Measurements from ENCODE around the gene PTPRN2.

The PTPRN2 gene

GRCh38 chr7:158077934-158078910, 509.4 kb downstream of the PTPRN2 start:
- Histone ChIP-seq H3K36me3 (ENCODE audit: control insufficient read depth in 5 of 5, insufficient read depth in 5 of 5, low read length in 5 of 5) (no peaks in the 10 kb centered on the region), H3K9me3 (ENCODE audit: control insufficient read depth in 5 of 5, low read length in 5 of 5) (no peaks in the 10 kb centered on the region), H3K27ac (ENCODE audit: low read depth, low read length) (no peak overlapping the region), H3K4me3 (ENCODE audit: low read depth in 1 of 5, low read length in 5 of 5) (no peak overlapping the region), H3K4me1 (ENCODE audit: control insufficient read depth in 5 of 5, insufficient read depth in 5 of 5, low read length in 5 of 5) (peaks cover 2 to 15% (median 7%) of the 10 kb centered on the region in 5 donors), H3K9ac (ENCODE audit: low read length in 5 of 5) (no peak overlapping the region), H3K27me3 (ENCODE audit: control insufficient read depth in 5 of 5, insufficient read depth in 4 of 5, low read length in 5 of 5) (peaks cover 0 to 4% (median 2%) of the 10 kb centered on the region in 5 donors)

- Histone ChIP-seq H3K27me3 (ENCODE audit: control insufficient read depth in 5 of 5, insufficient read depth in 4 of 5, low read length in 5 of 5) (peaks cover 0 to 4% (median 2%) of the 10 kb centered on the region in 5 donors), H3K36me3 (ENCODE audit: control insufficient read depth in 5 of 5, insufficient read depth in 5 of 5, low read length in 5 of 5) (no peaks in the 10 kb centered on the region), H3K4me3 (ENCODE audit: low read depth in 1 of 5, low read length in 5 of 5) (no peak overlapping the region), H3K9me3 (ENCODE audit: control insufficient read depth in 5 of 5, low read length in 5 of 5) (no peaks in the 10 kb centered on the region), H3K9ac (ENCODE audit: low read length in 5 of 5) (no peak overlapping the region), H3K27ac (ENCODE audit: low read depth, low read length) (no peak overlapping the region), H3K4me1 (ENCODE audit: control insufficient read depth in 5 of 5, insufficient read depth in 5 of 5, low read length in 5 of 5) (peaks cover 2 to 15% (median 7%) of the 10 kb centered on the region in 5 donors)
Observed at GRCh38 chr7:158077151-158077840, 510.3 kb downstream of the PTPRN2 start.

GRCh38 chr7:158076656-158077055, 511.0 kb downstream of the PTPRN2 start:
- Histone ChIP-seq H3K36me3 (ENCODE audit: control insufficient read depth in 5 of 5, insufficient read depth in 5 of 5, low read length in 5 of 5) (no peaks in the 10 kb centered on the region), H3K4me1 (ENCODE audit: control insufficient read depth in 5 of 5, insufficient read depth in 5 of 5, low read length in 5 of 5) (peaks cover 2 to 9% (median 4%) of the 10 kb centered on the region in 5 donors), H3K9me3 (ENCODE audit: control insufficient read depth in 5 of 5, low read length in 5 of 5) (no peaks in the 10 kb centered on the region), H3K27me3 (ENCODE audit: control insufficient read depth in 5 of 5, insufficient read depth in 4 of 5, low read length in 5 of 5) (peaks cover 0 to 4% (median 2%) of the 10 kb centered on the region in 5 donors), H3K9ac (ENCODE audit: low read length in 5 of 5) (no peak overlapping the region), H3K4me3 (ENCODE audit: low read depth in 1 of 5, low read length in 5 of 5) (no peak overlapping the region), H3K27ac (ENCODE audit: low read depth, low read length) (no peak overlapping the region)

GRCh38 chr7:158076215-158076614, 511.4 kb downstream of the PTPRN2 start:
- Histone ChIP-seq H3K27ac (ENCODE audit: low read depth, low read length) (no peak overlapping the region), H3K4me3 (ENCODE audit: low read depth in 1 of 5, low read length in 5 of 5) (no peak overlapping the region), H3K4me1 (ENCODE audit: control insufficient read depth in 5 of 5, insufficient read depth in 5 of 5, low read length in 5 of 5) (peaks cover 0 to 5% (median 4%) of the 10 kb centered on the region in 5 donors), H3K9ac (ENCODE audit: low read length in 5 of 5) (no peak overlapping the region), H3K9me3 (ENCODE audit: control insufficient read depth in 5 of 5, low read length in 5 of 5) (no peaks in the 10 kb centered on the region), H3K27me3 (ENCODE audit: control insufficient read depth in 5 of 5, insufficient read depth in 4 of 5, low read length in 5 of 5) (peaks cover 0 to 4% (median 2%) of the 10 kb centered on the region in 5 donors), H3K36me3 (ENCODE audit: control insufficient read depth in 5 of 5, insufficient read depth in 5 of 5, low read length in 5 of 5) (no peaks in the 10 kb centered on the region)

- Histone ChIP-seq H3K9ac (ENCODE audit: low read length in 5 of 5) (no peak overlapping the region), H3K4me1 (ENCODE audit: control insufficient read depth in 5 of 5, insufficient read depth in 5 of 5, low read length in 5 of 5) (peaks cover 0 to 1% (median 0%) of the 10 kb centered on the region in 5 donors), H3K9me3 (ENCODE audit: control insufficient read depth in 5 of 5, low read length in 5 of 5) (no peaks in the 10 kb centered on the region), H3K36me3 (ENCODE audit: control insufficient read depth in 5 of 5, insufficient read depth in 5 of 5, low read length in 5 of 5) (no peaks in the 10 kb centered on the region), H3K27me3 (ENCODE audit: control insufficient read depth in 5 of 5, insufficient read depth in 4 of 5, low read length in 5 of 5) (peaks cover 0 to 4% (median 2%) of the 10 kb centered on the region in 5 donors), H3K27ac (ENCODE audit: low read depth, low read length) (no peak overlapping the region), H3K4me3 (ENCODE audit: low read depth in 1 of 5, low read length in 5 of 5) (no peak overlapping the region)
Observed at GRCh38 chr7:158075633-158076001, 512.0 kb downstream of the PTPRN2 start.

DNA sequence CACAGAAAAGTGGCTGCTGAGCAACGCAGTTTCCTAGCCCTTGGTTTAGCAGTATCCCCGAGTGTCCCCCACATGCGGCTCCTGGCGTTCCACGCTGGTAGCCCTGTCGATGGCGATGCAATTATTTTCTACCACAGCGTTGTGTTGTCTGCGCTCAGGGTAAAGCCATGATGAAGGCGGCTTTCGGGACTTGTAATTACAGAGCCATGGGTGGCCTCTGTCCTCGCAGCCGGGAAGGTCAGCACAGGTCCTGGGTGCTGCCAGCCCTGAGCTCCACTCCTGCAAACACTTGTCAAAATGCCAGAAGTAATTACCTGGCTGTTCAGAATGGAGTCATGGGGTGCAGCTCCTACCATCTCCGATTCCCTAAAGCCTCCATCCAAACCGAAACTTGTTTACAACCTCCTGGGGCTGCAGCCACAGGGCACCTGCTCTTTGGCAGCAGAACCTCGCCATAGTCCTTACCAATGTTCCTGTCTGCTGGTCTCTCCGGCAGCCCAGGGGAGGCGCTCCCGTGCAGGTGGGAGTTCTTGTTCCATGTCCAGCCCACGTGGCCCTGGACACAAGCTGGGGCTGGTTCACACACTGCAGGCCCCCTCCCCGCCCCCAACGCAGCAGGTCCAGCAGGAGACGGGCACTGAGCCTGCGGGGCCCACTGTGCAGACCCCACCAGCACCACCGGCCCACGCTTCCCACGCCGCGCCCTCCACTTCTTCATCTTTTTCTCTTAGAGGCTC, 512.6 kb downstream of the PTPRN2 start:
- Histone ChIP-seq H3K9me3 (ENCODE audit: control insufficient read depth in 5 of 5, low read length in 5 of 5) (no peaks in the 10 kb centered on the region), H3K36me3 (ENCODE audit: control insufficient read depth in 5 of 5, insufficient read depth in 5 of 5, low read length in 5 of 5) (no peaks in the 10 kb centered on the region), H3K27me3 (ENCODE audit: control insufficient read depth in 5 of 5, insufficient read depth in 4 of 5, low read length in 5 of 5) (peaks cover 0 to 4% (median 2%) of the 10 kb centered on the region in 5 donors), H3K4me3 (ENCODE audit: low read depth in 1 of 5, low read length in 5 of 5) (no peak overlapping the region), H3K9ac (ENCODE audit: low read length in 5 of 5) (no peak overlapping the region), H3K27ac (ENCODE audit: low read depth, low read length) (no peak overlapping the region), H3K4me1 (ENCODE audit: control insufficient read depth in 5 of 5, insufficient read depth in 5 of 5, low read length in 5 of 5) (no peaks in the 10 kb centered on the region)

DNA sequence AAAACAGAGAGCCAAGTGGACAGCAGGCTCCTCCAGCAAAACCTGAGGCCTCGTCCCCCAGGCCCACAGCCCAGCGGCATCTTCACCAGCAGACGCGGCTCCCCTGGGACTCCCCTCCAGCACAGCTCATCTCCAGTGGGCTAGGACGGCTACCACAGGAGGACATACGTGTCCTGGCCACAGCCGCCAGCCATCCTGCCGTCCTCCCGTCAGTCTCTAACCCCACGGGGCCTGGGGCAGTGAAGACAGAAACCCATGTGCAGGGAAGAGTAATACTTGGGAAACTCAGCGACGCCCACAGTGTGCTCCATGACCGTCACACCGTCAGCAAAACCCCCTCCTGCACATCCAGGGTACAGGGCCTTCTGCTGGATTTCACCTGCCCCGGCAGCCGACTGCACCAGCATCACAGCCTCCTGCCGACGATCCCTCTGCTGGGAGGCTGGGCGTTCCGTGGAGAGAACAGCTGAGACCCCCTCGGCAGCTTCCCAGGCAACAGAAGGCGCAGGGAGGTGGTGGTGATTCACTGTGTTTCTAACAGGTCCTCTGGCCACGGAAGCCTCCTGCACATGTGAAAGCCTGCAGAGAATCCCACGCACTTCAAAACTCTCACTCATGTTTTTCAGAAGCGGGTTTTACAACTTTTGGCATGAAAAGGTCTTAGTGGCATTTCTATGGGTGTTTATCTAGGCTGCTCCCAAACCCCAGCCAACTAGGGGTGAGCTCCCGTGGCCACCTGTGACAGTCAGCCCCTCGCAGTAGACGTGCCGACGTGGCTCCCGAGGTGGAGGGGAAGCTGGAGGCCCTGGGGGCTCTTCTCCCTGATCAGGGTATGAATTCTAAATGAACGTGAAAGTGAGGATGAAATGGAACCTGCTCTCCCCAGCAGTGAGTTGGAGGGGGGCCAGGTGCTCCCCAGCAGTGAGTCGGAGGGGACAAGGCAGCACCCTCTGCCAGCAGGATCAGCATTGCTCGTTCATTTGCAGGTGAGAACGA, 513.5 kb downstream of the PTPRN2 start:
- Histone ChIP-seq H3K4me1 (ENCODE audit: control insufficient read depth in 5 of 5, insufficient read depth in 5 of 5, low read length in 5 of 5) (no peaks in the 10 kb centered on the region), H3K27ac (ENCODE audit: low read depth, low read length) (no peak overlapping the region), H3K9me3 (ENCODE audit: control insufficient read depth in 5 of 5, low read length in 5 of 5) (no peaks in the 10 kb centered on the region), H3K27me3 (ENCODE audit: control insufficient read depth in 5 of 5, insufficient read depth in 4 of 5, low read length in 5 of 5) (peaks cover 0 to 4% (median 2%) of the 10 kb centered on the region in 5 donors), H3K4me3 (ENCODE audit: low read depth in 1 of 5, low read length in 5 of 5) (no peak overlapping the region), H3K9ac (ENCODE audit: low read length in 5 of 5) (no peak overlapping the region), H3K36me3 (ENCODE audit: control insufficient read depth in 5 of 5, insufficient read depth in 5 of 5, low read length in 5 of 5) (no peaks in the 10 kb centered on the region)

DNA sequence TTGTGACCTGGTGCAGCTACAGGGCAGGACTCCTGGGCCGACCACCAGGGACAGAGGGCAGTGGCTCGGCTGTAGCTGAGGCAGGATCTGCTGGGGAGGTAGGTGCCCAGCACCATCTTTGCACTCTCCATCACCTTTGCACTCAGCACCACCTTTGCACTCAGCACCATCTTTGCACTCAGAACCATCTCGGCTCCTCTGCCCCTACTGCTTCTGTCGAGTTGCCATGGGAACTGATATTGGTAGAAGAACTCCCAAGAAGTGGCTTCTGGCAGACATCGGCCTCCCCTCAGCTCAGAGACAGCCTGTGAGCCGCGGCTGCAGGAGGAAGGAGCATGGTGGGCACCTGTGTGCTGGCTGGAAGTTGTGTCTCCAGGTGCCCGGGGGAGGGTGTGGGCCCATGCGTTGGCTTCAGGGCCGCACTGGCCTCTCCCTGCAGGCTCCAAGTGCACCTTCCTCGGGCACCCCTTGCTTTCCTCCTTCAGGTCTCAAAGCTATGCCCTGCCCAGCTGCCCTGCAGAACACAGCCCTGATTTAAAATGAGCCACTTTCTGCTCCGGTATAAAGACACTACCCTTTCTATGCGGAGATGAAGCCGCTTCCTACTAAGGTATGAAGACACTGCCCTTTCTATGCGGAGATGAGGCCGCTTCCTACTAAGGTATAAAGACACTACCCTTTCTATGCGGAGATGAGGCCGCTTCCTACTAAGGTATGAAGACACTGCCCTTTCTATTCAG, 514.5 kb downstream of the PTPRN2 start:
- H3K9ac ChIP-seq (ENCODE audit: low read length in 5 of 5), result no peak overlapping the region
- H3K4me1 ChIP-seq (ENCODE audit: control insufficient read depth in 5 of 5, insufficient read depth in 5 of 5, low read length in 5 of 5), result no peaks in the 10 kb centered on the region

More for the DNA sequence above, 514.5 kb downstream of the PTPRN2 start:
- H3K4me3 ChIP-seq (ENCODE audit: low read depth in 1 of 5, low read length in 5 of 5), result no peak overlapping the region
- H3K9me3 ChIP-seq (ENCODE audit: control insufficient read depth in 5 of 5, low read length in 5 of 5), result no peaks in the 10 kb centered on the region
- peaks cover 0 to 4% (median 2%) of the 10 kb centered on the region in 5 donors for H3K27me3 ChIP-seq (ENCODE audit: control insufficient read depth in 5 of 5, insufficient read depth in 4 of 5, low read length in 5 of 5)
- H3K27ac ChIP-seq (ENCODE audit: low read depth, low read length), result no peak overlapping the region
- no peaks in the 10 kb centered on the region for H3K36me3 ChIP-seq (ENCODE audit: control insufficient read depth in 5 of 5, insufficient read depth in 5 of 5, low read length in 5 of 5)
